Progenitor cell of endocrine pancreas (in vitro differentiated cells): ENCODE results near the gene PRKCD. TPM values are rescaled to one million over a fixed set of nuclear protein-coding genes. Genes with fewer than 3 reads are reported as not detected.

Experiments
- DNase-seq: peaks from one replicate; pipeline ENCODE4 v3.0.0; 2021; ENCODE audit warnings: low spot score; ENCODE audit not compliant: unreplicated experiment
- H3K27ac Mint-ChIP-seq: 2 replicates; pipeline ENCODE4 v1.8.0; 2021; ENCODE audit warnings: mild to moderate bottlenecking, moderate library complexity, mixed read lengths
- H3K27me3 Mint-ChIP-seq: 2 replicates; pipeline ENCODE4 v1.8.0; 2021; ENCODE audit warnings: mixed read lengths
- H3K36me3 Mint-ChIP-seq: 2 replicates; pipeline ENCODE4 v1.8.0; 2022; ENCODE audit warnings: mixed read lengths; ENCODE audit not compliant: insufficient read depth
- H3K4me1 Mint-ChIP-seq: 2 replicates; pipeline ENCODE4 v1.8.0; 2021; ENCODE audit warnings: low read depth, mixed read lengths
- H3K4me3 Mint-ChIP-seq: 2 replicates; pipeline ENCODE4 v1.8.0; 2021; ENCODE audit warnings: low read depth, mild to moderate bottlenecking, moderate library complexity, mixed read lengths
- H3K9me3 Mint-ChIP-seq: 2 replicates; pipeline ENCODE4 v1.8.0; 2021; ENCODE audit warnings: low read depth, mixed read lengths
- CTCF ChIP-seq: fragments of 200-600 bp; sonication (generic); IDR thresholded peaks from one replicate; pipeline ENCODE4 v1.5.0; 2021; ENCODE audit warnings: antibody characterized with exemption, mild to moderate bottlenecking; ENCODE audit not compliant: unreplicated experiment
- total RNA-seq: library from RNA; stranded (reverse); gene quantifications from 2 replicates; pipeline ENCODE4 v1.2.1, GENCODE V29; 2021

The PRKCD gene
- total RNA-seq, 1 donor from 2014 or later, result 45.8 TPM

GRCh38 chr3:53186726-53187125, 25.7 kb downstream of the PRKCD start:
- H3K27ac Mint-ChIP-seq, result no peak overlapping the region
- H3K4me1 Mint-ChIP-seq, result no peaks in the 10 kb centered on the region
- no peak for TF ChIP-seq CTCF
- no peak overlapping the region for H3K4me3 Mint-ChIP-seq
- no peaks in the 10 kb centered on the region for H3K9me3 Mint-ChIP-seq
- H3K27me3 Mint-ChIP-seq, result no peaks in the 10 kb centered on the region
- peaks cover 9% of the 10 kb centered on the region for H3K36me3 Mint-ChIP-seq
- DNase-seq, result no peak

DNA sequence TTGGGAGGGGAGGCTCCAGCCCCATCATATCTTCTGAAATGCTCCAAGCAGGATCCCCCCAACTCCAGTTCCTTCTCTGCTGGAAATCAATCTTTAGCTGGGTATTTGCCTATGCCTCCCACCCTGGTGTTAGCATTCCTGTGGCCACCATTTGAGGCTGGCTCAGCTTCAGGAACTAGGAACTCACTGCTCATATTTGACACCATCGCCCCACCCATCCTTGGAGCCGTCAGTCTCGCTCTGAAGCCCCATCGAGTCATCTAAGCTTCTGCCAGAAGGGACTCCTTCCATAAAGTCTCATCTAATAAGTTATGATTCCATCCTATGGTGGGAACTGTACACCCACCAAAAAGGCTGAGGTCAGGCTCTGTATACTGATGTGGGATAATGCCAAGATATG, 26.4 kb downstream of the PRKCD start:
- no peak for DNase-seq
- H3K9me3 Mint-ChIP-seq, result no peaks in the 10 kb centered on the region
- H3K27ac Mint-ChIP-seq, result no peak overlapping the region
- TF ChIP-seq CTCF, result no peak
- no peaks in the 10 kb centered on the region for H3K27me3 Mint-ChIP-seq
- no peaks in the 10 kb centered on the region for H3K4me1 Mint-ChIP-seq
- H3K4me3 Mint-ChIP-seq, result no peak overlapping the region
- H3K36me3 Mint-ChIP-seq, result peaks cover 10% of the 10 kb centered on the region

GRCh38 chr3:53188136-53188685, 27.2 kb downstream of the PRKCD start:
- H3K4me1 Mint-ChIP-seq, result no peaks in the 10 kb centered on the region
- H3K4me3 Mint-ChIP-seq, result no peak overlapping the region
- no peak for TF ChIP-seq CTCF
- H3K27ac Mint-ChIP-seq, result no peak overlapping the region
- DNase-seq, result no peak
- H3K36me3 Mint-ChIP-seq, result peaks cover 10% of the 10 kb centered on the region
- no peaks in the 10 kb centered on the region for H3K9me3 Mint-ChIP-seq
- H3K27me3 Mint-ChIP-seq, result no peaks in the 10 kb centered on the region

- no peaks in the 10 kb centered on the region for H3K27me3 Mint-ChIP-seq
- no peaks in the 10 kb centered on the region for H3K9me3 Mint-ChIP-seq
- no peak overlapping the region for H3K4me3 Mint-ChIP-seq
- TF ChIP-seq CTCF, result no peak
- H3K27ac Mint-ChIP-seq, result no peak overlapping the region
- DNase-seq, result no peak
- H3K36me3 Mint-ChIP-seq, result peaks cover 10% of the 10 kb centered on the region
- no peaks in the 10 kb centered on the region for H3K4me1 Mint-ChIP-seq
Observed at GRCh38 chr3:53188720-53189119, 27.7 kb downstream of the PRKCD start.

- Mint-ChIP-seq H3K9me3 (no peaks in the 10 kb centered on the region), H3K4me3 (no peak overlapping the region), H3K27me3 (no peaks in the 10 kb centered on the region), H3K27ac (no peak overlapping the region), H3K36me3 (peaks cover 10% of the 10 kb centered on the region), H3K4me1 (no peaks in the 10 kb centered on the region)
- no peak for DNase-seq
- TF ChIP-seq CTCF, result no peak
Observed at GRCh38 chr3:53189276-53189675, 28.3 kb downstream of the PRKCD start.
